D341Med (cell line): ENCODE results near the gene TAF1D.
"Not testable (repeated sequence)": the region's sequence is repeated elsewhere in the genome, so short reads cannot be mapped to it uniquely, and the experiment has no call there.

ENCODE experiments used
- DNase-seq: peaks from one replicate; pipeline ENCODE4 v3.0.0; 2012; ENCODE audit warnings: low spot score

The TAF1D gene

DNA sequence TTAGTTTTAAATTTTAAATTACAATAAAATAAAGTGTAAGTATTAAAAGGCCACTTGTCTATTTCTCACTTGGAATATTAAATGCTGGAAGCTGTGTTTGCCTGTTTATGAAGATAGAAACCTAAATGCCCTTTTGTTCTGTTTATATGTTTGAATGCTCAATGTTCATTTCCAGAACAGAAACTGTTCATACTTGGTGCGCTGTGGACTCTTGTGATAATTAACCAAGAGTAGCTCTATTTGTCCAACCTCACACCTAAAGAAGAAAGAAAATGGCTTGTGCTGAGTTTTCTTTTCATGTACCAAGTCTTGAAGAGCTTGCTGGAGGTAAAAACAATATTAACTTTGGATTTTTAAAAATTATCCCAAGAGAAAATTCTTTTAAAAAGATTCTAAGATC lies 5.8 kb upstream of the TAF1D start:
- DNase-seq: no peak

DNA sequence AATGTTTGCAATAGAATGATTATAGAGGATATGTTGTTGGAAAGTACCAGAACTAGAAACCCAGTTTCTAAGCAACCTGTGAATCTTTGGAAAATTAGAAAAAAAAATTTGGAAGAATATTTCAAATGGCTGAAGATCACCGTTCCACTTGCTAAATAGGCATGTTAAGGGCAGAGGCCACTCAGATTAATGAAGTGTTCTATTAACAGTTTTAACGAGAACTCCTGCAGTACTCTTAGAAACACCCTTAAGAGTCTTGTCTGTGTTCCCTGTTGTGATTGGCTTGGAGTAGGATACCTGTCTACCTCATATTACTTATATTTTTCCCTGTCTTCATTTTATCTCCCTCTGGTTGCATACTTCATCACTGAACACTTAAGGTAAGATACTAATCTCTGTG lies 4.8 kb upstream of the TAF1D start:
- no peak for DNase-seq

DNA sequence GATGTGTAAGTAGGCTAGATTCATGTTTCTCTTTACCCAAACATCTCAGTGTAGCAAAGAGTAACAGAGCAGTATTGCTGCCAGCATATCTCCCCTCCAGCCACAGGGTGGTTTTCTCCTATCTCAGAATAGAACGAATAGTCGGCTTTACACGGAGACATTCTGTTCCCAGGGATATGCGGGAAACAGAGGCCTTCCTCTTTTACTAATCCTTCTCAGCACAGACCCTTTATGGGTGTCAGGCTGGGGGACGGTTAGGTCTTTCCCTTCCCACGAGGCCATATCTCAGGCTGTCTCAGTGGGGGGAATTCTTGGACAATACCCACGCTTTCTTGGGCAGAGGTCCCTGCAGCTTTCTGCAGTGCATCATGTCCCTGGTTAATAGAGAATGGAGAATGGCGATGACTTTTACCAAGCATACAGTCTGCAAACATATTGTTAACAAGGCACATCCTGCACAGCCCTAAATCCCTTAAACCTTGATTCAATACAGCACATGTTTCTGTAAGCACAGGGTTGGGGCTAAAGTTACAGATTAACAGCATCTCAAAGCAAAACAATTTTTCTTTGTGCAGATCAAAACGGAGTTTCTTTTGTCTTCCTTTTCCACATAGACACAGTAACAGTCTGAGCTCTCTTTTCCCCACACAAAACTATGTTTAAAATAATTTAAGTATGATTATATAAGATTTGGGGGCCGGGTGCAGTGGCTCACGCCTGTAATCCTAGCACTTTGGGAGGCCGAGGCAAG lies 3.9 kb upstream of the TAF1D start:
- not testable (repeated sequence) for DNase-seq

DNA sequence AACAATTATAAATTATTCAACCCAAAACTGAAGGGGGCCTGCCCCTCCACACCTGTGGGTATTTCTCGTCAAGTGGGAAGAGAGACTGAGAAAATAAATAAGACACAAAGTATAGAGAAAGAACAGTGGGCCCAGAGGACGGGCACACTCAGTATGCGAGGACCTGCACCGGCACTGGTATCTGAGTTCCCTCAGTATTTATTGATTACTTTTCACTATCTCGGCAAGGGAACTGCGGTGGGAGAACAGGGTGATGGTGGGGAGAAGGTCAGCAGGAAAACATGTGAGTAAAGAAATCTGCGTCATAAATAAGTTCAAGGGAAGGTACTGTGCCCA lies 3.3 kb upstream of the TAF1D start:
- no peak for DNase-seq

DNA sequence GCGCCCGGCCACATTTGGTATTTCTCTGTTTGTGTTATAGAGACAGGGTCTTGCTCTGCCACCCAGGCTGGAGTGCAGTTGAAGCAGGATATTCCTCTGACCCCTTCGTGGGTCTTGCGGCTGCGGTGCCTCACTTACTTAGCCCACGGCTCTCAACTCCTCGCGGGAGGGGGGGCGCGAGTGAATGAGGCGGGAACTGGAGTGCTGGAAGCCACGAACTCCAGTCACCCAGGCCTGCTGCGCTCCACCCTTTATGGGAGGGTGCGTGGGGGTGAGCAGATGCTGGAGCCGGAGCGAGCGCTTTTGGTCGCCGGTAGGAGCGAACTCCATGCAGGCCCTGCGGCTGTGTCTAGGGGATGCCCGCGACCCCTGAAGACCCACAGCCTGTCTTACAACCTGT lies 2.0 kb upstream of the TAF1D start:
- DNase-seq: no peak

DNA sequence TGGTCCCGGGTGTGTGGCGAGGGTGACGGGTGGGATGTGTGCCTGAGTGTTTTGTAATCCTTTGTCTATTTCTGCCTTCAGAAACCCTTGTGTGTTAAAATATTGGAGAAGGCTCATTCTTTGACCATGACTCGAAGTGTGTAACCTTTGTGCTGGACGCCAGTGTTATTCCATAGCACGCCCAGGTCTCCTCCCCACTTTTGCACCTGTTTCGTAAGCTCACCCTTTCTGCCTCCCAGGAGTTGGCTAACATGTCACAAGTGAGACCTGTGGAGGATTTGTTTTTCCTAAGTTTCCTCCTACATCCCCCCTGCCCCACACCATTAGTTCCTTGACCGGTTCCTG lies 559 bp upstream of the TAF1D start:
- DNase-seq: no peak

DNA sequence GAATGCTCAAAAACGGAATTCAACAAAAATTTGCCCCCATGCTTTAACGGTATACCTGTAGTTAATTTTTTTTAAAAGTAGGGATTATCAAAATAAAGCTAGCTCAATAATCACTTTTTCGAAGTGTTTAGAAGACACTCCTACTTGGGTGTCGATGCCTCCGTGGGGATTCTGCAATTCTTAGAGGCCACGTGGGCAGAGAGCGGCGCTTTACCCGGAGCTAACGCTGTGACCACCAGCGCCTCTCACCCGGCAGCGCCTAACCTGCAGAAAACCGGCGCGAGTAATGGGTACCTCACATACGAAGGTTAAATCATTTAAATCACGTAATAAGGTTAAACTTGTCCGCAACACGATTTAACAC lies 583 bp downstream of the TAF1D start:
- DNase-seq: peak; percentile 56

DNA sequence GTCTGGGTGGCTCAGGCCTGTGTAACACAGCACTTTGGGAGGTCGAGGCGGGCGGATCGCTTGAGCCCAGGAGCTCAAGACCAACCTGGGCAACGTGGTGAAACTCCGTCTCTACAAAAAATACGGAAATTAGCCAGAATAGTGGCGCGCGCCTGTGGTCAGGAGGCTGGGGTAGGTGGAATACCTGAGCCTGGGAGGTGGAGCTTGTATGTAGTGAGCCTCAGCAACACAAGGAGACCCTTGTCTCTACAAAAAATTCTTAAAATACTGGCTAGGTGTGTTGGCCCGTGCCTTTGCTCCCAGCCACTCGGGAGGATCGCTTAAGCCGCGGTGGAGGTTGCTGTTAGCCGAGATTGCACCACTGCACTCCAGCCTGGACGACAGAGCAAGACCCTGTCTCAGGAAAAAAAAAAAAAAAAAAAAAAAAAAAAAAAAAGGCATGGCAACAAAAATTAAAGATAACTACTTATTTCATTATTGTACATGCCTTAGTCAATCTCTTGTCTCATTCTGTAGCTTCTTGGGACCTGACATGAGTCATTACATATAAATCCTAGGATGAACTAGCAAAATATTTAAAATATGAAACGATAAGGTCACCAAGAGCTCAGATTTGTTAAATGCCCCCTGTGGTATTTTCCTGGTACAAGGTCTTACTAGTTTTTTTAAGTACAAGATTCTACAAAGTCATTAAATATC lies 1.1 kb downstream of the TAF1D start:
- no peak for DNase-seq

DNA sequence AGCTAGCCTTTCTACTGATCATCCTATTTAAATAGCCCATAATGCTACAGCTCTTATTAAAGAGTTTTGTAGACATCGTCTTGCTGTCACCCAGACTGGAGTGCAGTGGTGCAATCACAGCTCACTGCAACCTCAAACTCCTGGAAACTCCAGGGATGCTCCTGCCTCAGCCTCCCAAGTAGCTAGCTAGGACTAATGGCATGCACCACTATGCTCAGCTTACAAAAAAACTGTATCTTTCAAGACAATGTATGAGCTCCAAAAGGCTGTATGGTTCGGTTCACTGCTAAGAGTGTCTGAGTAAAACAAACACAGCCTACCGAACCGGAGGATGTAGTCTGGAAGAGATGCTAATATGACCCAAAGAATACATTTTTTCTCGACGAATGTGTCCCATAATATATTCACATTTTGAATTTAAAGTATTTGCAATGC lies 2.6 kb downstream of the TAF1D start:
- DNase-seq: no peak

DNA sequence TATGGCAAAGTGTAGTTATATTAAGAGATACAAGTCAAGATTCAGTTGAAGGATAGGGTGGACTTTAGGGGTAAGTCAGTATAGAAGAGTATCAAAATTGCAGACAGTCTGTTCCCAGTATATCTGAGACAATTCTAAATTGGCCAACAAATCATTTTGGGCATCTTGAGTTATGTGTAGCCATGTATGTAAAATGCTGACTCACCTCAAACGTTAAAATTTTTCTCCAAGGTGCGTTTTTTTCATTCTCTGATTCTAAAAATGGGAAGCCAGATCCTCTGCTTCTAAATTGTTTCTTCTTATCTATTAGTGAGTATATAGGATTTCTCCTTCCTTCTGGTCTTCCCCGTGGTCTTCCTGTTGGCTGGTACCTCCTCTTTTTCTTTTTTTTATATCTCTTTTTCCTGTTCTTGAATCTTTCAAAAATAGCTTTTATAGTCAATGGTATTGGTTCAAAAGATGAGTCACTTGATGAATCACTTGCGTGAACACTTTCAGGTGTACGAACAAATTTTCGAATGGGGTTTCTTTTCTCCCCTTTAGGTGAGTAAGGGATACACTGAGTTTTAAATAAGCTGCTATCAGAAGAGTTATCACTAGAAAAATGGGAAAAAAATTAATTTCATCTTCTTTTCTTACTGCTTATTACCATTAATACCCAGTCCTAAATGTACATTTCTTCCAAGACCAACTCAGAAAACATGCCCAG lies 3.2 kb downstream of the TAF1D start:
- DNase-seq: no peak

DNA sequence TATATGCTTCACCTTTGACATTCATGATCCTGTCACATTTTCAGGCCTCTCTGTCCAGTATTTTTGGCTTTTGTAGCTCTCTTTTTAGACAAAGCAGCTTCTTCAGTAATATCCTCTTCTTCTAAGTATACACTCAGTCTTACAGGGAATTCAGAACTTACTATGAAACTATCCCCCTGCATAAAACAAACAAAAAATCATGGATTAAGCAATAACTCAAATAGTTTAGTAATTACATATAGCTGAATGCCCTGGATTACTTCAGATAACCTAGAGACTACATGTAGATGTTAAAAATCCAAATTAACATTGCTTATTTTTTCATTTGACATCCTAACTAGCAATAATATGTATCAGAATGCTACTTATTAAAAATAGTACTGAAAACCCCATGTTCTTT lies 5.2 kb downstream of the TAF1D start:
- no peak for DNase-seq

DNA sequence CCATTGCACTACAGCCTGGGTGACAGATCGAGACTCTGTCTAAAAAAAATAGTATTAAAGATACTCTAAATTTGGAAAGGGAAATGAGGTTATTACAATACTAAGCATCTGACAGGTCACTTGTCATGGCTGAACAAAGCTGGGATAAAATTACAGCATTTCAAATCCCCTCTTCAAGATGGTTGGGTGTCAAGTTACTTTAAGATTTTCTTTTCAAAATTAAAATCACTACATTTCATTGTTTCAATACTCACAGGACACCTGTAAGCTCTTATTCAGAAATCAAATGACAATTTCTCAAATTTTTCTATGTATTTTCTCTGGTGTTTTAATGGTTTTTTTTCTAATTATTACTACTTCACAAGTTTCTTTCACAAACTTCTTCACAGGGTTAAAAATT lies 5.7 kb downstream of the TAF1D start:
- no peak for DNase-seq

DNA sequence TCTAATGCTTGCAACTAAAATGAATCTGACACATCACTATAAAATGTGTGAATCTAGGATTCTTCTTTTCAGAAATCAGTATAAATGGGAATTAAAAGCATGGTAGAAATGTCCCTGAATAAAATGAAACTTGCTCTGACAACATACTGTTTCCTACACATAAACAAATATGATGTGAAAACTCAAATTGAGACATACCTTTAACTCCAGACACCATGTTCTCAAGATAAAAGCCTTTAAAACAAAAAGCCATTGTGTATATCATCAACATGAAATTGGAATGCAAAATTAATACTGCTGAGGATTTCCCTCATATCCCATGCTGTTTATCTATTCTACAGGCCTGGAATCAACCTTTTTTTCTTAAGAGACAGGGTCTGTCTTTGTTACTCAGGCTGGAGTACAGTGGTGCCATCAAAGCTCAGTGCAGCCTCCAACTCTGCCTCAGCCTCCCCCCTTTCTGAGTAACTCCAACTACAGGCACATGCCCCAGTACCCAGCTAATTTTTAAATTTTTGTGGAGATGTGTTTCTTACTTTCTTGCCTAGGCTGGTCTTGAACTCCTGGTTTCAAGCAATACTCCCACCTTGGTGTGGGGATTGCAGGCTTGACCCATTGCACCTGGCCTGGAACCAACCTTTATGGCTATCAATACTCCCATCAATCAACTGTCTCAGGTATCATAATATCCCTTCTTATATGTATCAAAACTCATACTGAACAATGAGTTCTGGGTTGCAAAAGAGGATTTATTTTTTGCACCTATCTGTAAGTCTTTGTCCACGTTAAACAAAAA lies 6.7 kb downstream of the TAF1D start:
- no peak for DNase-seq

DNA sequence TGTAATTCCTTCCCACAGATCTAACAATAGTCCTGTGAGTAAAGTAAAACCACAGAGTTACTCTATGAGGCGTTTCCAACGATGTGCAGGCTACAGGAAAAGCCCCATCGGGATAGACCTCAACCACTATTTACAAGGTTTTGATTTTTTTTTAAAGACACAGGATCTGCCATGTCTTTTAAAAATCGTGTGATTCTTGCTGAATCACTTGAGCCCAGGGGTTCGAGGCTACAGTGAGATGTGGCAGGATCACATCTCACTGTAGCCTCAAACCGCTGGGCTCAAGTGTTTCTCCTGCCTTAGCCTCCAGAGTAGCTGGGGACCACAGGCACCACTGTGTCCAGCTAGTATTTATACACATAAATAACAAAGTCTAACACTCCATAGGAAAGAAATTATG lies 7.8 kb downstream of the TAF1D start:
- DNase-seq: no peak

DNA sequence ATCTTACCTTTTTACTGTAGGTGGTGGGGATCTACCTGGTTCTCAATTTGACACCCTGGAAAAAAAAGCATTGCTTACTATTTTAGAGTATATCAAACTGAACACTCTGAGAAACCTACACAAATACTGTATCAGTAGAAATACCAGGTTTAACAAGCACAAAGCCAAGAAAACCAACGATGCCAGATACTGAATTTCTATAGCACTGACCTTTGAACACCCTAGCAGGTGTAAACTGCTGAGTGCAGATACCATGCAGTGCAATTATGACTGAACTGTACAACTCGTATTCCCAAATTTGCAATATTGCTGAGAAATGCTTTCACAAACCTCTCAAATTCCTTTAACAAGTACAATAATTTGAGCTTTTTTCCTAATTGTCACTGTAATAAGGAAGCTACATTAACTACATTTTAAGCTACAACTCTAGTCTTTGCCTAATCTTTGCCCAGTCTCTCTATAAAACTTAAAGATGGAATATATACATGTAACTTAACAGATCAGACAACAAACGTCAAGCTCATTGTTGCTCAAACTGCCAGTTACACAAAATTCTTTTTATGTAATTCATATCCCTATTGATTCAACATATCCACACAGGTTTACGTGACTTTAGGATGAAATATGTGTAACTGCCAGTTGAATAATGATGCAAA lies 8.9 kb downstream of the TAF1D start:
- no peak for DNase-seq

DNA sequence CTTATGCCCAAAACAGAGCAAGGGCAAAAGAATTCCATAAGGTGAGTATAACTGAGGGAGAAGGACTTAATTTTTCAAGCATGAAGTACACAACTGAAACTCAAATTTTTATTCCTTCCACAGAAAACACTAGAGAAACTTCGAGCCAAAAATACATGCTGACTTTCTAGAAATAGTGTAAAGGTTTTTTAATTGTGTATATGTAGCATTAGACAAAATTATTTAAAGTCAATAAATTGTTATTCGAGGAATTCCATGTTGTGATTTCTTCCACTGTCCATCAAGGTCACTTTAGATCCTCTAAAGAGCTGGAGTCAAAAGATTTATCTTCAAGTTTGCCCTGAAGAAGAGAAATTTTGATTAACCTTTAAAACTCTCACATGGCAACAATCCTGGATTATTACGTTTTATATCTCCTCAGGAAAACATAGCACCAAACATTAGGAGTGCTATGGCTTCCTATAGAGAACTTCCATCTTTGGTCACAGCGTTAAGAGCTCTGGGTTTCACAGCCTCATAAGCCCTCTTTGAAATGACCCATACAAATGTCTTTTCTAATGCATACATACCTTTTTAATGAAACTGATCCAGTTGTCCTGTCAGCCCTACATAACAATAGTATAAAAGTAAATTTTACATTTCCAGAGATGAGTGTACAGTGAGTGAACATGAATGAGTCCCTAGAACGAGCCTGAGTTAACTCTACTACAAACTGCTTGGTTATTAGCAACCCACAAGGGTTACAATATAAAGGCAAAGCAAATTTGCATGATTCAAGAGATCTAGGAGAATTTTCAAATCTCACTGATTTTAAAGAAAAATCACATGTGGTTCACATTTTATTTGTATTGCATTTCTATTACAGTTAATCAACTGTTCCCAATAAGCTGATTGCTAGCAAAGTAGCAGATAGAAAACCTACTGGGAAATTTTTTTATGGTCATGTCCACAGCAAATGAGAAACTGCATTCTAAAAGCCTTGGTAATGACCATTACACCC lies 10.9 kb downstream of the TAF1D start:
- no peak for DNase-seq

DNA sequence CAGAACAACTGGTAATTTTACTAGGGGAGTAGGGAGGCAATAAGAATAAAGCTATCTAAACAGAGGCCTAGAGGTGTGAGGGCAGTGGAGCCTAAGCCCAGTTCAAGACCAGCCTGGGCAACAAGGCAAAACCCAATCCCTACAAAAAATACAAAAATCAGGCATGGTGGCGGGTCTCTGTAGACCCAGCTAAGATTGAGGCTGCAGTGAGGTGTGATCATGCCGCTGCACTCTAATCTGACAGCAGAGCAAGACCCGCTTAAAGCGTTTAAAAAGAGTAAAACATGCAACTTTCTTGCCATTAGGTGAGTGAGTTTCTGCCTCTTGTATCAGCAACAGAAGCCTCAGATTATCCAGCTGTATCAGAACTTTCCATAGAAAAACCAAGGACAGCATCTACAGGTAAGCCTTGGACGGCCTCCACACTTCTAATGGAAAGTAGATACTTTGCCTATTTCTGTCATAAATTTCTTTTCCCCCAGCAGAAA lies 12.1 kb downstream of the TAF1D start:
- DNase-seq: no peak

DNA sequence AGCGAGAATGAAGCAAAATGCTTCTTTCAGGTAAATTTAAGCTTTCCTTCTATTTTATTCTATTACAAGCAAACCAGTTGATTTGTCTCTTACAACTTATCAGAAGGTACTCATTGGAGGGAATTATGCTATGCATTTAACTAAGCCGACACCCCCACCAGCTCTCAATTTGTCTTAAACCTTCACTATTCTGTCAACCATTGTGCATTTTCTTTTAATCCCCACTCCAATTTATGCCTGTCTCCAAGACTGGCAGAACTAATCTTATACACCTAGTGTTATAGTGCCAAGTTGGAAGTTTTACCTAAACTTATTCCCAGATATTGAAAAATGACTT lies 12.5 kb downstream of the TAF1D start:
- no peak for DNase-seq

DNA sequence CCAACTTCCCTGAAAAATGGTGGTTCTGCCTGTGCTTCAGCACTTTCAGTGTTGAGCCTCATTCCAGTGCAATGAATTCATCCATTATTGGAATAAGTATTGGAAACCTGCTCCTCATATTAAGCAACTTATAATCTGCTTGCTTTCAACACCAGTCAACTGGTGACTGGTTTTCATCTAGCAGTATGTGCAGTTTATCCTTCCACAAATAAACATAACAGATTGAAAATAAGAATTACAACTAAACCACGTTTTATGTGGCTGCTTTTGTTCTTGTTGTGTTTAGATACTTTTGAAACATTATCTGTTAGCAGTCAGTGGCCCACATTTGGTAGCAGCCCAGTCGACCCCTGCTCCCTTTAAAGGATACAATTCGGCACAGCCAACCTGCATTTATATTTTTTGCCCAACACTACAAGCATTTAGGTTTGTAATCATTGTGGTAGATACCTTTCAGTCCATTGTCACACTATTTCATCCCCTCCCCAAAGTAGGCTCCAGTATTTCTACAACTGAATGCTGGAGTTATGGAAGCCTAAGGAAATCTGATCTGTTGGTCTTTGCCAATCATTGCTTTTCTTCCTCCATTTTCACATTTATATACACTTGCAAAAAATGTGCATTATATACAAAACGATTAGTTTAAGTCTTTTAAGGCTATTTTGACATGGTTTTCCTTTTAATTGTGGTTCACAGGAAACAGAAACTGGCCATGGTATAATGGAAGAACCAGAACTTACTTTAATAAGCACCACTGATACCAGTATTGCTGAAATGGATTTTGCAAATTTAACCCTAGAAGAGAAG lies 13.1 kb downstream of the TAF1D start:
- no peak for DNase-seq

DNA sequence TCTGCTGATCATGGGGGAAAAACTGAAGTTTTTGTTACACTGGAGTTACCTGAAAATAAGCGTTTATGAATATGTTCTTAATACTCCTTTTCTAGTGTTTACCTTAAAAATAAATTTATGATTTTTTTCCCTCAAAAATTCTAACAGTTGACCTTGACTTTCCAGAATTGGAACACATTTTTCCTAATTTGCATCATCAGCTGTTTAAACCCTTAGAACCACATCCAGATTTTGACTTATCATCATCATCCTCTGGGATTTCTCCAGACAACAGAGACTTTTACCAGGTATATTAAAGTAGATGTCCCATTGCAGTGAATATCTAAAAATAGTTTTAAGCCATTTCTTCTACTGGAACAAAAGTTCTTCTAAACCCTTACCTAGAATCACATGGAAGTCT lies 17.2 kb downstream of the TAF1D start:
- no peak for DNase-seq
